GM19455 (cell line): ENCODE measurements around the gene SMAD1.

Experiments
- ATAC-seq: cut with Tn5 transposase; IDR thresholded peaks from one replicate; pipeline ENCODE4 v1.9.1; 2021; ENCODE audit not compliant: unreplicated experiment

The SMAD1 gene

GRCh38 chr4:145488310-145488709, 6.7 kb downstream of the SMAD1 start:
- no peak for ATAC-seq

- no peak for ATAC-seq
Measured at GRCh38 chr4:145489556-145489955, 7.9 kb downstream of the SMAD1 start.

GRCh38 chr4:145490361-145490760, 8.7 kb downstream of the SMAD1 start:
- no peak for ATAC-seq

DNA sequence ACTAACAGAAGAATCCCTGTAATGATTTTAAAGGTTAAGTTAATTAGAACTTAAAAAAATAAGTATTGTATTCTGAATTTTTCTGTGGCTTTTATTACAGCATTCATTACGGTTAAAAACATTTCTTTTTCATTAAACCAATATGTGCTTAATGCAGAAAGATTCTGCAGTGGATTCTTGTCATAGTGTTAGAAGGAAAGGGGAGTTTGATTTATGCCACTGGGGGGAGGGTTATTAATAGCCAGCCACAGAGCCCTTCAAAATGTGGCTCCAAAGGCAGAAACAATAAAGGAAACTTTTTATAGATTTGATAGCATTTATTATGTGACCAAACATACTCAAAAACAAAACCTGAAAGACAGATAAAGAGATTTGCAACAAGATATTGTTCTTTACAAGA, 9.1 kb downstream of the SMAD1 start:
- ATAC-seq: no peak

DNA sequence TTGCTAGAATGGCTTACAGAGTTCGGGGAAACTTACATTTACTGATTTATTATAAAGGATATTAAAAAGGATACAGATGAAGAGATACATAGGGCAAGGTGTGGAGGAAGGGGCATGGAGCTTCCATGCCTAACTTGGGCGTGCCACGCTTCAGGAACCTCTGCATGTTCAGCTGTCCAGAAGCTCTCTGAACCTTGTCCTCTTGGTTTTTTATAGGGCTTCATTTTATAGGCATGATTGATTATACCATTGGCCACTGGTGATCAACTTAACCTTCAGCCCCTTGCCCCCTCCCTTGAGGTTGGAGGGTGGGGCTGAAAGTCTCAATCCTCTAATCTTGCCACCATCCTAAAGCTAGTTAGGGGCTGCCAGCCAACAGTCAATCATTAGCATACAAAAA, 10.7 kb downstream of the SMAD1 start:
- no peak for ATAC-seq

DNA sequence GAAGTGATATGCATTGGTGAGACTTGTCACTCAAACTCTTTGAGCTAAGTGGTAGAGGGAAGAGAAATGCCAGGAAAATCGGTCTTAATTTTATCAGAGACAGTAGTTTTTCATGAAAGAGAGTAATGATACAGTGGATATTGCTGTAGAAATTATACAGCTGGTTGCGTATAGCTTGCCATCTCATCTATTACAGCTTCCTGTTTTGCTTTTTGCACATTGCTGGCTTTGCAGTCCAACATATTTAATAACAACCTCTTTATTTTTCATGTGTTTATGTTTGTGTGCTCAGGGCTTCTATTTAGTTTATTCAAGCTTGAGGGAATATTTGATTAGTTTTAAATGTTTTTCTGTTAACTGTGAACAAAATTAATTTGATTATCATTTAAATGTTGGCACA, 11.5 kb downstream of the SMAD1 start:
- ATAC-seq: no peak

DNA sequence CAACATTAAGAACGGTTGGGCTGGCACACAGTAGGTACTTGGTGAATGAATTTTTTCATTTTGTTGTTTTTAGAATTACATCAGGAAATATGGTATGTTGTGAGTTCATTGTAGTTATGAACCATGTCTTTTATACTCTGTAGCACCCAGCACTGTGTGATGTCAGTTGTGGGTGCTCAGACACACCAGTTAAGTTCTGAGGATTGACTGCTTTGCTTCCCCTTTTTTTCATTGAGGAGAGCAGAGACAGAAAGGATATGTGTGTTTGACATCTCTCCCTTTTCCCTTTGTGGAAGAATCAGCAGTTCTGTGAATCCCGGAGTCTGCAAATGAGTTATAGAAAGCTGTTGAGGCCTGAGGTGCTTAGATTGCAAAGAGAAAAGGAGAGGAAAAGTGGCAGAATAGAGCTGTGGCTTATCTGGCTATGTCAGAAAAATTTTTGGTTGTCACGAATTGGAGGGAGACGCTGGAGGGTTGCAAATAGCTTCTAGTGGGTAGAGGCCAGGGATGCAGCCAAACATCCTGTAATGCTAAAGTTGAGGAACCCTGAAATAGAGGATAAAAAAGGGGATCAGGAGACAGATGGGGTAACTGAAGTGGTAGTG, 13.1 kb downstream of the SMAD1 start:
- ATAC-seq: no peak

GRCh38 chr4:145496292-145496691, 14.6 kb downstream of the SMAD1 start:
- ATAC-seq: no peak

DNA sequence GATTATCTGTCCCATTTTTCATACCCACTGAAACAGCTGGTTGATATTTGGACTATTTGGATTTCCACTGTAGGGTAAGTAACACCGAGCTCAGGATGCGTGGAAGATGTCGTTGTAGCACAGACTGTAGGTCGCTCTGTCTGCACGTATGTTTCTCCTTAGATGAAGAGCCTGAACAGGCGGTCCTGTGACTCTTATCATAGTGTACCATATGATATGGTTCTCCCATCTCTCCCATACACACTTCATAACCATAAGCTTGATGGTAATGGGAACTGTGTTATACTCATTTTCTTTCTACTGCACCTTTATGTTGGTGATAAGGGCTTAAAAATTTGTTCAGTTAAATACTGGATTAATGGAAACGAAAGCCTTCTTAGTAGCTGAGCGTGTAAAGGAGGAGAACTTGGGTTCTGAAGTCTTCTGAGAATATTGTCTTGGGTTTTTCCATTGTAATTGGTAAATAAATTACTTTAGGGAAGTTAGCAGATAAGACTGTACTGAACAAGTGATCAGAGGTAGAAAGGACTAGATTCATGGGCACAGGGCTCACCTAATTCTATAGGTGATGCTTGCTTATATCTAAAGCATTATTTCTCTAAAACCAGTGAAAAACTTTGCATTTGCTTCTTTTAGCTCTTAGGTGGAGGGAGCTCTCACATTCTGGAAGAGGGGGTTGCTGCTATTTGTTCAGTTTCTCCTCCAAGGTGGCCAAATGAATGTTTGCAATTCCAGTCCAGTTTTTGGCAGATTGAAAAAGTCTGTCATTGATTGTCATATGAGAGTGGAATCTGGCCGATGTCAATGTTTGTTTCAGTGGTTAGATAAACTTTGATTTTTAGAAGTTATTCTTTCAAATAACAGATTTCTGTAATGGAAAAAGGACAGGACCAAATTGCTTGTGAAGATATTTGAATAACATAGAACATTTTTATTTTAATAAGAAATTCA, 15.8 kb downstream of the SMAD1 start:
- ATAC-seq: no peak

- ATAC-seq: peak; percentile 87
Measured at GRCh38 chr4:145498430-145498829, 16.8 kb downstream of the SMAD1 start.

DNA sequence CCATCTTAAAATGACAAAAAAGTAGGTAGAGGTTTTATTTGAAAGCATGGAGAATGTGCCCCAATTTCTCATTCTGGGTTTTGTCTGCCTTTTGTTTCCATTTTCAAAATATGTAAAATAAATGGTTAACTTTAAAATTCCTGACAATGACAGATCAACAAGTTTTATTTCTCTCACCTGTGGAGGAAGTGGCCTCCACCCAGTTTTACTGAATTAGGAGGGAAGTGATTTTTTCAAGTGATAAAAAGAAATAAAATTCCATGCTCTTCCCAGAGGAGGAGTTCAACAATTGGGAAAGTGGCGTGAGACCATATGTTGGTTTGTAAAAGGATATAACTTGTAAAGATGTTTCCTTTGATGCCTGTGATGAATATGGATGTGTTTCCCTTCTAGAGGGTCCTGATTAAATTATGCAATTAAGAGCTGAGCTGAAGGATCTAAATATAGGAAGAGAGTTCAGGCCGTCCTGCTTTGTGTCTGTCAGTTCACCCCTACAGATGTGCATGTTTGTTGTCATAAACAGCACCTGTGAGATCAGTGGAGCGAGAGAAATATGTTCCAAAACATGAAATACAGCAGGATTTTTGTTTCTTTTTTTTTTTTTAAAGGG, 19.5 kb downstream of the SMAD1 start:
- ATAC-seq: peak; percentile 47

- ATAC-seq: no peak
Measured at GRCh38 chr4:145502809-145503208, 21.2 kb downstream of the SMAD1 start.

- no peak for ATAC-seq
Measured at GRCh38 chr4:145503486-145504072, 21.9 kb downstream of the SMAD1 start.

DNA sequence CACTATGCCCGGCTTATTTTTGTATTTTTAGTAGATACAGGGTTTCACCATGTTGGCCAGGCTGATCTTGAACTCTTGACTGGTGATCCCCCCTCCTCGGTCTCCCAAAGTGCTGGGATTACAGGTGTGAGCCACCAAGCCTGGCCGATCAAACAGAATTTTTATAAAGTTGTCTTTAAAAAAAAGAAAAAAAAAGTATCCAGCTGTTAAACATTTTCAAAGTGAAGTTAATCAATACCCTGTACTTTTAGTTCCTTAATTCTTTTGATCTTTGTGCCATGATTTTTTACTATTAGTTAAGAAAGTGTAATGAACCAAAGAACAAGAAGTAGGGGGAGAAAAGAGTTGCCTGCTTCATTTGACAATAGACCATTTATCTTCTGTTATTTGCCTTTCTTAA, 24.3 kb downstream of the SMAD1 start:
- ATAC-seq: no peak

- no peak for ATAC-seq
Measured at GRCh38 chr4:145507636-145508035, 26.0 kb downstream of the SMAD1 start.

- ATAC-seq: no peak
Measured at GRCh38 chr4:145511913-145512522, 30.4 kb downstream of the SMAD1 start.

DNA sequence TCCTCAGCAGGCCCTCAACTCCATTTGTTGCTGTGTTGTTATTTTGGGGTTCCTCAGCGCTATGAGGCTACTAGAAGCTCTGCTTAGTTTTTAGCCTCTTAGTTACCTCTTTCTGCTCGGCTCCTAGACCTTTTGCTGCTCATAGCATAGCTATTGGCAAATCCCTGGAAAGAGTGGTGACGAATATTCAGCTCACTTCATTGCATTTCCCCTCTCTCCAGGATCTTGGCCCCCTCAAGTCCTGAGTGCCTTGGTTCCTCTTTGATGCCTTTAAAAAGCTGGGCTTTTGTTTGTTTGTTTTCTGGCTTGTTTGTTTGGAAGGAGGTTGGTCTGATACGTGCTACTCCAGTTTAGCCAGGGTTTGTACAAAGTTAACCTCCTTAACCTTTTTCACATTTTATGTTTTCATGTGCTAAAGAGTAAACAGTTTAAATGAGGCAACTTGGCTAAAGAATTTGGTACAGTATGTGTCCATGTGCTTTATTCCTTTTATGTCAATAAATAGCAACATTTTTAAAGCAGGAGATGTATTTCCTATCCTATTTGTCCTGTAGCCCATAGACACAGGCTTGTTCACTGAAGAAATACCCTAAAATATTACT, 31.5 kb downstream of the SMAD1 start:
- no peak for ATAC-seq

DNA sequence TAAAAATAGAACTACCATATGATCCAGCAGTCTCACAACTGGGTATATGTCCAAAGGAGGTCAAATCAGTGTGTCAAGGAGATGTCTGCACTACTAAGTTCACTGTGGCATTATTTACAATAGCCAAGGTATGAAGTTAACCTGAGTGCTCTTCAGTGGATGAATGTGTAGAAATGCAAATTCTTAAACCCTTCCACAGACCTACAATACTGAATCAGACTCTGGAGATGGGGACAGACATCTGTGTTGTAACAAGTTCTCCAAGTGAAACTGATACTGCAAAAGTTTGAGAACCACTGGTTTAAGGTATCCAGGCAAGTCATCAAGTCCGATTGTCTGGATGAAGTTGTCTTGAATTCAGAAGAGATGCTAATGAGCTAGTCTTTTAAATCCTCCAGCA, 38.5 kb downstream of the SMAD1 start:
- ATAC-seq: no peak

GRCh38 chr4:145521282-145521681, 39.6 kb downstream of the SMAD1 start:
- peak; percentile 52 for ATAC-seq

GRCh38 chr4:145523117-145523516, 41.5 kb downstream of the SMAD1 start:
- ATAC-seq: no peak

- ATAC-seq: no peak
Measured at GRCh38 chr4:145524552-145524951, 42.9 kb downstream of the SMAD1 start.
